ENCODE results near the gene MMP7.

Gene MMP7

GRCh38 chr11:102560555-102561011, 30.0 kb upstream of the MMP7 start:
- Histone ChIP-seq H3K27ac (ENCODE audit: low read depth, low read length) (peak overlapping the region; percentile 78), H3K79me2 (ENCODE audit: control insufficient read depth, insufficient read depth, low read length, unreplicated experiment) (no peaks in the 10 kb centered on the region), H3K4me1 (ENCODE audit: control insufficient read depth, insufficient read depth, low read length, unreplicated experiment) (peaks cover 32% of the 10 kb centered on the region), H2AFZ (ENCODE audit: low read length, unreplicated experiment) (peak overlapping the region; percentile 97), H3K36me3 (ENCODE audit: insufficient read depth, low read length) (no peaks in the 10 kb centered on the region), H3K27me3 (ENCODE audit: insufficient read depth, low read length) (no peaks in the 10 kb centered on the region), H3K4me3 (ENCODE audit: low read depth, low read length) (peak overlapping the region; percentile 84)

DNA sequence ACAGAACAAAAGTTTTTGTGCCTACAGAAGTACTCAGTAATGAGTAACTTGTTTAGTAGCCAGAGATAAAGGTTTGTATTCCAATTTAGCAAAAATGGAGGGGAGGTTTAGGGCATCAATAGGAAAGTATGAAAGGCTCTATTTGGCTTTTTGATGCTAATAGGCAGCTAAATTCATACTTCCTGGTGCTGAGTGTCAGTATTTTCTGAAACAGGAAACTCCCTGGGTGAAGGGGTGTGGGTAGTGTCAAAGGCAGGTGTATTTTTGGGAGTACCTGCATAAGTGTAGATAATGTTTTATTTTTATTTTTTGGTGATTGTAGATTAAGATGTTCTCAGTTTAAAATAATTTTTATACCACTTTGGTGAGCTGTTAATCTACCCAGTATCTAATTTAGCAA, 29.3 kb upstream of the MMP7 start:
- Histone ChIP-seq H3K27ac (ENCODE audit: low read depth, low read length) (peak overlapping the region; percentile 78; the same call in 1 of the 2 replicates), H3K4me3 (ENCODE audit: low read depth, low read length) (0 out of 2 replicates have a peak overlapping the region, but pooled peaks have one; percentile 84), H3K4me1 (ENCODE audit: control insufficient read depth, insufficient read depth, low read length, unreplicated experiment) (peaks cover 32% of the 10 kb centered on the region), H3K27me3 (ENCODE audit: insufficient read depth, low read length) (no peaks in the 10 kb centered on the region), H3K79me2 (ENCODE audit: control insufficient read depth, insufficient read depth, low read length, unreplicated experiment) (no peaks in the 10 kb centered on the region), H3K36me3 (ENCODE audit: insufficient read depth, low read length) (no peaks in the 10 kb centered on the region), H2AFZ (ENCODE audit: low read length, unreplicated experiment) (peak overlapping the region; percentile 97)

DNA sequence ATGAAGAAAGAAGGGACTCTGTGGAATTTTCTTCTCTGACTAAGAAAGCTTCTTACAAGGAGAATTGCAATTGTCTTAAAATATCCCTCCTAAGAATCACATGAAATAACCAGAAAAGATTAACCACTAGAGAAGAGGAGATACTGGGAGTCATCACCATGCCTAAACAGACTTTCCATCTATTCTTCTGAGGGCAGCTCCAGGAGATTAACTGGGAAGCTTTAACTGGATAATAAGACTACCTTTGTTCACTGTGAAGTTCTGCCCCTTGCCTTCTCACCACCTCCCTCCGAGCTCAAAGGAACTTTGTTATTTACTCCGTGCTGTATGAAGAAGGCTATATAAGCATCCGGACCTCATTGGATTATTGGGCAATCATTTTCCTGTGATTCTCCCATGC, 24.5 kb upstream of the MMP7 start:
- Histone ChIP-seq H3K4me1 (ENCODE audit: control insufficient read depth, insufficient read depth, low read length, unreplicated experiment) (peaks cover 14% of the 10 kb centered on the region), H2AFZ (ENCODE audit: low read length, unreplicated experiment) (no peak overlapping the region), H3K36me3 (ENCODE audit: insufficient read depth, low read length) (no peaks in the 10 kb centered on the region), H3K27ac (ENCODE audit: low read depth, low read length) (no peak overlapping the region), H3K27me3 (ENCODE audit: insufficient read depth, low read length) (no peaks in the 10 kb centered on the region), H3K4me3 (ENCODE audit: low read depth, low read length) (no peak overlapping the region), H3K79me2 (ENCODE audit: control insufficient read depth, insufficient read depth, low read length, unreplicated experiment) (no peaks in the 10 kb centered on the region)

DNA sequence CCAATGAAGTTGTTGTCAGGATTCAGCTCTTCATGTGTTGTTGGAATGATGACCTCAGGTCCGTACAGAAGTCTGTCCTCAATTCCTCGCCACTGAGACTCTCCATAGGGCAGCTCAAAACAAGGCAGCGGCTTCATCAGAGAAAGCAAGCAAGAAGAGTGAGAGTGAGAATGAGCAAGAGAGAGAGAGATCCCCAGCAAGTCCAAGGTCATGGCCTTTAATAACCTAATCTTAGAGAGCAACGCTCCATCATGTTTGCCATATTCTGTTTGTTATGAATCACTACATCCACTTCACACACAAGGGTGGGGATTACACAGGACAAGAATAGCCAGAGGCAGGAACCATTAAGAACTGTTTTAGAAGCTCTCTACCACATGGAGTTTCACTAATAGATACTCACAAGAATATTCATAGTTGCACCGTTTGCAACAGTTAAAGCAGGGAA, 23.3 kb upstream of the MMP7 start:
- Histone ChIP-seq H3K79me2 (ENCODE audit: control insufficient read depth, insufficient read depth, low read length, unreplicated experiment) (no peaks in the 10 kb centered on the region), H2AFZ (ENCODE audit: low read length, unreplicated experiment) (no peak overlapping the region), H3K36me3 (ENCODE audit: insufficient read depth, low read length) (no peaks in the 10 kb centered on the region), H3K27me3 (ENCODE audit: insufficient read depth, low read length) (no peaks in the 10 kb centered on the region), H3K27ac (ENCODE audit: low read depth, low read length) (no peak overlapping the region), H3K4me3 (ENCODE audit: low read depth, low read length) (no peak overlapping the region), H3K4me1 (ENCODE audit: control insufficient read depth, insufficient read depth, low read length, unreplicated experiment) (peaks cover 7% of the 10 kb centered on the region)

DNA sequence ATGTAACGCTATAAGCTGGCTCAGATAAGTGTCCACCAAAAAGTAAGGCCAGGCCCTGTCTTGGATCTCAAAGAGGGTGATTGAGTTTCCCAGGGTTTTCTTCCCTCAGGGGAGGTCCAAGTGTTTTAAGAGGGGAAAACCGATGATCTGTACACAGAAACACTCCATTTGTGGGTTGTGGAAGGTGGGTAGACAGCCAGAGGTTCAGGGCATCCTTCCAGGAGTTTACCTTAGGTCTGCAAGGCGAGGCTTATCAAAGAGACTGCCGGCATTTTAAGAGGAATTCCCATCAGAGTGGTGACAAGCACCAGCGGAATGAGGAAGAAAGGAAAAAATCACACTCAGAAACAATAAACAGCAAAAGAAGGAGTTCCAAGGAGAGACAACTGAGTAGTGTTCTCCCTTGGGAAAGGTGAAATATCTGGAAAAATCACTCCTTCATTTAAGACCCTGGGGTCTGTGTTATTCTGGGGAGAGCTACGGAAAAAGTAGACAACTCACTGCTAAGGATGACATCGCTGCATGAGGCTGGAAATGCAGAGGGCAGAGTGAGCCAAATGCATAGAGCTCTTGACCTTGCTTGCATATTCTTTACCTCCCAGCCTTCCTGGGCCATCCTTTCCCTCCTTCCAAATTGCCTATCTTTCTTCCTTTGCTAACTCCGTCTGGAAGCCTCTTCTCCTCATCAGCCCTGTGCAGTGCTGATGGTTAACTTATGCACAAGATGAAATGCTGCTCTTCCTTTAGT, 22.1 kb upstream of the MMP7 start:
- H3K4me3 ChIP-seq (ENCODE audit: low read depth, low read length): no peak overlapping the region
- no peaks in the 10 kb centered on the region for H3K79me2 ChIP-seq (ENCODE audit: control insufficient read depth, insufficient read depth, low read length, unreplicated experiment)
- H3K27me3 ChIP-seq (ENCODE audit: insufficient read depth, low read length): no peaks in the 10 kb centered on the region
- no peaks in the 10 kb centered on the region for H3K36me3 ChIP-seq (ENCODE audit: insufficient read depth, low read length)
- H2AFZ ChIP-seq (ENCODE audit: low read length, unreplicated experiment): peak overlapping the region; percentile 52
- H3K27ac ChIP-seq (ENCODE audit: low read depth, low read length): no peak overlapping the region
- H3K4me1 ChIP-seq (ENCODE audit: control insufficient read depth, insufficient read depth, low read length, unreplicated experiment): peaks cover 7% of the 10 kb centered on the region

- peak overlapping the region; percentile 59 for H2AFZ ChIP-seq (ENCODE audit: low read length, unreplicated experiment)
- H3K27ac ChIP-seq (ENCODE audit: low read depth, low read length): no peak overlapping the region
- peaks cover 7% of the 10 kb centered on the region for H3K4me1 ChIP-seq (ENCODE audit: control insufficient read depth, insufficient read depth, low read length, unreplicated experiment)
- no peaks in the 10 kb centered on the region for H3K79me2 ChIP-seq (ENCODE audit: control insufficient read depth, insufficient read depth, low read length, unreplicated experiment)
- H3K27me3 ChIP-seq (ENCODE audit: insufficient read depth, low read length): no peaks in the 10 kb centered on the region
- no peak overlapping the region for H3K4me3 ChIP-seq (ENCODE audit: low read depth, low read length)
- no peaks in the 10 kb centered on the region for H3K36me3 ChIP-seq (ENCODE audit: insufficient read depth, low read length)
These were observed 21.5 kb upstream of the MMP7 start for GRCh38 chr11:102552020-102552419.

DNA sequence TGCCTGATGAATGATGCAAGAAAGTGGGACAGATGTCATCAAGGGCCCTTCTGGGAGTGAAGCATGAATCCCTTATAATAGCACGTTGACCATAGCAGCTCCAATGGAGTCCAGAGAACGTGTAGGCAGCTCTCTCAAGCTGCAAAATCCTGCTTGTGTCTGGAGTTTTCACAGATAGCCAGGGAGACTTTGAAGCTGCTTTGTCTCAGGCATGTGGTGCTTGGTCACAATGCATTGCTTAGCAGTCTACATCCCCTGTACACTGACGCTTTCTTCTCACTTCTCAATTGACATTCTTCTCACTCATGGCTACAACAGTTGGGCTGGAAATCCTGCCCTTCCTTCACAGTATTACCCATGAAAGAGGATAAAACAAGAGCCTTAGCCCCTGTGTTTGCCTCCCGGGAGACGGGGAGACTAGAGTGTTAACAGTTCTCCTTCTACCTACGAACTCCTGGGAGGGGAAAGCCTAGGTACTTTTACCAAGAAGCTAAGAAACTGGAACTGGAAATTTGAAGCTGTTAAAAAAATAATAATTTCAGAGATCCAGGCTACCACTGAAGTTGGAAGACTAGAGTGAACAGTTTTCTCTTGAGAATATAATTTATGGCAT, 20.7 kb upstream of the MMP7 start:
- Histone ChIP-seq H3K4me1 (ENCODE audit: control insufficient read depth, insufficient read depth, low read length, unreplicated experiment) (peaks cover 7% of the 10 kb centered on the region), H3K79me2 (ENCODE audit: control insufficient read depth, insufficient read depth, low read length, unreplicated experiment) (no peaks in the 10 kb centered on the region), H3K27me3 (ENCODE audit: insufficient read depth, low read length) (no peaks in the 10 kb centered on the region), H3K4me3 (ENCODE audit: low read depth, low read length) (no peak overlapping the region), H3K27ac (ENCODE audit: low read depth, low read length) (no peak overlapping the region), H3K36me3 (ENCODE audit: insufficient read depth, low read length) (no peaks in the 10 kb centered on the region), H2AFZ (ENCODE audit: low read length, unreplicated experiment) (no peak overlapping the region)

GRCh38 chr11:102546923-102547471, 16.4 kb upstream of the MMP7 start:
- Histone ChIP-seq H2AFZ (ENCODE audit: low read length, unreplicated experiment) (no peak overlapping the region), H3K27me3 (ENCODE audit: insufficient read depth, low read length) (no peaks in the 10 kb centered on the region)

DNA sequence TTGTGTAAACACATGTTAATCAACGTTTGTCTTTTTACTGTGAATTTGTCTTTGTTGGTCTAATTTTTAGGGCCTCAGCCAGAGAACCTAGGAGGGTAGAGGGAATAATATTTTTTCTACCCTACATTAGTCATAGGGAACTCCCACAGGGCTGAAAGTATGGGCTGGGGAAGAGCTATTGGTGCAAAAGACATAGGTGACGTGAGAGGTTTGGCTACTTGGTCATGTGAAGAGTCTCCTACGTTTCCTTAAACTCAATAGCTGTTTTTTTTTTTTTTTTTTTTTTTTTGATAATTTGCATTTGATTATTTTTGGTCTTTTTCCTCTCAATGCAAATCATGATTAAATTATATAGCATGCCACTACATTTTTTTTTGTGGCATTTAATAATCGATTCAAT, 15.9 kb upstream of the MMP7 start:
- Histone ChIP-seq H2AFZ (ENCODE audit: low read length, unreplicated experiment) (no peak overlapping the region), H3K27me3 (ENCODE audit: insufficient read depth, low read length) (no peaks in the 10 kb centered on the region), H3K4me1 (ENCODE audit: control insufficient read depth, insufficient read depth, low read length, unreplicated experiment) (no peaks in the 10 kb centered on the region), H3K36me3 (ENCODE audit: insufficient read depth, low read length) (no peaks in the 10 kb centered on the region), H3K4me3 (ENCODE audit: low read depth, low read length) (no peak overlapping the region), H3K27ac (ENCODE audit: low read depth, low read length) (no peak overlapping the region), H3K79me2 (ENCODE audit: control insufficient read depth, insufficient read depth, low read length, unreplicated experiment) (no peaks in the 10 kb centered on the region)

More at GRCh38 chr11:102546923-102547471, 16.4 kb upstream of the MMP7 start:
- no peak overlapping the region for H3K27ac ChIP-seq (ENCODE audit: low read depth, low read length)
- H3K4me3 ChIP-seq (ENCODE audit: low read depth, low read length): no peak overlapping the region
- H3K4me1 ChIP-seq (ENCODE audit: control insufficient read depth, insufficient read depth, low read length, unreplicated experiment): peaks cover under 1% of the 10 kb centered on the region
- H3K36me3 ChIP-seq (ENCODE audit: insufficient read depth, low read length): no peaks in the 10 kb centered on the region
- H3K79me2 ChIP-seq (ENCODE audit: control insufficient read depth, insufficient read depth, low read length, unreplicated experiment): no peaks in the 10 kb centered on the region

GRCh38 chr11:102545701-102546100, 15.2 kb upstream of the MMP7 start:
- H3K4me1 ChIP-seq (ENCODE audit: control insufficient read depth, insufficient read depth, low read length, unreplicated experiment): no peaks in the 10 kb centered on the region
- H3K27ac ChIP-seq (ENCODE audit: low read depth, low read length): no peak overlapping the region
- no peak overlapping the region for H3K4me3 ChIP-seq (ENCODE audit: low read depth, low read length)
- no peaks in the 10 kb centered on the region for H3K27me3 ChIP-seq (ENCODE audit: insufficient read depth, low read length)
- no peaks in the 10 kb centered on the region for H3K36me3 ChIP-seq (ENCODE audit: insufficient read depth, low read length)
- no peaks in the 10 kb centered on the region for H3K79me2 ChIP-seq (ENCODE audit: control insufficient read depth, insufficient read depth, low read length, unreplicated experiment)
- no peak overlapping the region for H2AFZ ChIP-seq (ENCODE audit: low read length, unreplicated experiment)
